IMR-90 (cell line): ENCODE measurements around the gene VAMP8. TPM values are rescaled to one million over a fixed set of nuclear protein-coding genes. Genes with fewer than 3 reads are reported as not detected.
A peak's percentile ranks its signal among the peaks of the same experiment; 100 is the strongest.

Experiments
- ATAC-seq: fragments of 200-7000 bp; cut with Tn5 transposase; 2 replicates; pipeline ENCODE4 v1.9.1; 2020; ENCODE audit warnings: low read depth, mild to moderate bottlenecking, moderate library complexity
- BruUV-seq: library from RNA; stranded (reverse); fragments of 400-500 nt; replicated peaks from 2 replicates; lab custom pipeline; 2021; lab: Mats Ljungman, UMichigan
- CTCF ChIA-PET: fragments of 300-600 bp; formaldehyde crosslinking; extraction: SDS; loops from one replicate; lab custom pipeline; 2021; ENCODE audit warnings: antibody characterized with exemption; lab: Yijun Ruan, JAX
- POLR2A ChIA-PET: fragments of 300-600 bp; sonication (Branson Sonifier 250); formaldehyde crosslinking; loops from one replicate; lab custom pipeline; 2022; ENCODE audit warnings: antibody characterized with exemption; ENCODE audit not compliant: unreplicated experiment; lab: Charles Lee
- DNase-seq: peaks from one replicate; pipeline ENCODE4 v3.0.0; 2013
- H2AFZ ChIP-seq: replicated peaks from 2 replicates; pipeline ENCODE3; 2013; ENCODE audit warnings: low read length, mild to moderate bottlenecking; ENCODE audit not compliant: poor library complexity
- H2AK5ac ChIP-seq: 2 replicates; pipeline ENCODE4 v1.6.1; 2013; ENCODE audit warnings: low read depth, low read length, inconsistent platforms
- H2AK9ac ChIP-seq: replicated peaks from 2 replicates; pipeline ENCODE3; 2013; ENCODE audit warnings: mild to moderate bottlenecking, low read depth, low read length, moderate library complexity; ENCODE audit not compliant: poor library complexity
- H2BK120ac ChIP-seq: 2 replicates; pipeline ENCODE4 v1.6.1; 2013; ENCODE audit warnings: low read depth, low read length, inconsistent platforms
- H2BK15ac ChIP-seq: 3 replicates; pipeline ENCODE4 v1.6.1; 2013; ENCODE audit warnings: low read depth, low read length, inconsistent platforms
- H2BK20ac ChIP-seq: 2 replicates; pipeline ENCODE4 v1.6.1; 2013; ENCODE audit warnings: low read depth, mild to moderate bottlenecking, inconsistent platforms, low read length, moderate library complexity
- H2BK5ac ChIP-seq: 2 replicates; pipeline ENCODE4 v1.6.1; 2013; ENCODE audit warnings: mild to moderate bottlenecking, low read depth, low read length, inconsistent platforms; ENCODE audit not compliant: poor library complexity, severe bottlenecking
- H3K14ac ChIP-seq: replicated peaks from 2 replicates; pipeline ENCODE4 v1.6.1; 2013; ENCODE audit warnings: low read depth, low read length, inconsistent platforms
- H3K18ac ChIP-seq: 2 replicates; pipeline ENCODE4 v1.6.1; 2013; ENCODE audit warnings: low read depth, low read length, control low read depth
- H3K23ac ChIP-seq: 2 replicates; pipeline ENCODE4 v1.6.1; 2013; ENCODE audit warnings: low read depth, low read length, inconsistent platforms
- H3K27ac ChIP-seq: 2 replicates; pipeline ENCODE4 v1.5.1; 2013; ENCODE audit warnings: mild to moderate bottlenecking, control low read depth, low read length; ENCODE audit not compliant: insufficient read depth
- H3K27me3 ChIP-seq: 2 replicates; pipeline ENCODE4 v1.6.1; 2013; ENCODE audit warnings: low read length; ENCODE audit not compliant: control insufficient read depth, insufficient read depth
- H3K36me3 ChIP-seq: 2 replicates; pipeline ENCODE4 v1.6.1; 2013; ENCODE audit warnings: low read length, mixed read lengths; ENCODE audit not compliant: control insufficient read depth, insufficient read depth
- H3K4ac ChIP-seq: 2 replicates; pipeline ENCODE4 v1.6.1; 2013; ENCODE audit warnings: low read depth, low read length, inconsistent platforms
- H3K4me1 ChIP-seq: 2 replicates; pipeline ENCODE4 v1.6.1; 2013; ENCODE audit warnings: low read length, mixed read lengths; ENCODE audit not compliant: control insufficient read depth, insufficient read depth
- H3K4me2 ChIP-seq: 2 replicates; pipeline ENCODE4 v1.6.1; 2013; ENCODE audit warnings: low read depth, mild to moderate bottlenecking, control low read depth, low read length, moderate library complexity
- H3K4me3 ChIP-seq: 2 replicates; pipeline ENCODE4 v1.5.1; 2013; ENCODE audit warnings: low read depth, mild to moderate bottlenecking, control low read depth, low read length, moderate library complexity; ENCODE audit not compliant: insufficient read depth
- H3K56ac ChIP-seq: 2 replicates; pipeline ENCODE4 v1.6.1; 2013; ENCODE audit warnings: low read length, inconsistent platforms; ENCODE audit not compliant: insufficient read depth; ENCODE audit errors: extremely low read depth
- H3K79me1 ChIP-seq, 2 experiments: 2 replicates each; pipeline ENCODE4 v1.6.1; 2013; ENCODE audit warnings: low read length in 2 of 2, inconsistent platforms in 1 of 2, low read depth in 1 of 2
- H3K9ac ChIP-seq: 2 replicates; pipeline ENCODE4 v1.6.1; 2013; ENCODE audit warnings: low read depth, low read length, control low read depth
- H3K9me1 ChIP-seq: 2 replicates; pipeline ENCODE4 v1.6.1; 2013; ENCODE audit warnings: low read length, inconsistent platforms; ENCODE audit not compliant: insufficient read depth
- H3K9me3 ChIP-seq: 2 replicates; pipeline ENCODE4 v1.6.1; 2013; ENCODE audit warnings: low read length; ENCODE audit not compliant: control insufficient read depth, insufficient read depth
- H4K20me1 ChIP-seq: 2 replicates; pipeline ENCODE4 v1.6.1; 2013; ENCODE audit warnings: low read length, inconsistent platforms; ENCODE audit not compliant: insufficient read depth
- H4K5ac ChIP-seq: 2 replicates; pipeline ENCODE4 v1.6.1; 2013; ENCODE audit warnings: mild to moderate bottlenecking, low read depth, low read length, control low read depth
- H4K8ac ChIP-seq, 2 experiments: 2 replicates each; pipeline ENCODE4 v1.6.1; 2013; ENCODE audit warnings: low read depth in 2 of 2, low read length in 2 of 2, control low read depth in 1 of 2, inconsistent platforms in 1 of 2
- H4K91ac ChIP-seq: 2 replicates; pipeline ENCODE4 v1.6.1; 2013; ENCODE audit warnings: low read depth, low read length, inconsistent platforms; ENCODE audit not compliant: insufficient read depth
- CEBPB ChIP-seq: IDR thresholded peaks from 2 replicates; pipeline ENCODE4 v1.6.1; 2012; ENCODE audit warnings: low read depth, low read length, improper control_type of control experiment
- POLR2A ChIP-seq: IDR thresholded peaks from 2 replicates; pipeline ENCODE4 v1.6.1; 2012; ENCODE audit warnings: mild to moderate bottlenecking, low read depth, low read length
- WGBS, 2 experiments: methylation state at CpG; one replicate each; pipeline versions ENCODE4 v1.1.5 to v1.1.7; 2013; ENCODE audit warnings: missing lambda C conversion rate in 2 of 2; ENCODE audit not compliant: insufficient read length in 1 of 2; ENCODE audit errors: extremely low coverage in 2 of 2; 5-methylcytosine and 5-hydroxymethylcytosine counted together
- dilution Hi-C: fragments of 300-500 bp; cut with HindIII; formaldehyde crosslinking; loops from one replicate; pipeline ENCODE4 v1.14.3; 2018; ENCODE audit warnings: low sequenced_read_pairs; ENCODE audit not compliant: unreplicated experiment
- in situ Hi-C: fragments of 300-500 bp; cut with MboI; formaldehyde crosslinking; loops from 3 replicates; pipeline ENCODE4 v1.14.3; 2019; ENCODE audit warnings: low sequenced_read_pairs, inconsistent platforms, mixed read lengths
- intact Hi-C: fragments of 100-400 bp; cut with micrococcal nuclease; formaldehyde crosslinking; loops from 2 replicates; pipeline ENCODE4 v1.10.0; 2022
- polyA plus RNA-seq, 3 experiments: library from polyadenylated mRNA; depleted of rRNA; stranded (reverse); fragments of >200 nt; gene quantifications; 2 replicates each; pipeline ENCODE4 v1.2.3, GENCODE V29; 2012; ENCODE audit warnings: low replicate concordance in 1 of 3
- total RNA-seq: library from RNA; depleted of rRNA; stranded (reverse); fragments of >200 nt; gene quantifications from 2 replicates; pipeline ENCODE4 v1.2.3, GENCODE V29; 2012

Gene VAMP8
- total and polyA plus RNA-seq, 2 of the 4 experiments (the other 2 are of a cell fraction): 0.90 to 1.9 TPM

DNA sequence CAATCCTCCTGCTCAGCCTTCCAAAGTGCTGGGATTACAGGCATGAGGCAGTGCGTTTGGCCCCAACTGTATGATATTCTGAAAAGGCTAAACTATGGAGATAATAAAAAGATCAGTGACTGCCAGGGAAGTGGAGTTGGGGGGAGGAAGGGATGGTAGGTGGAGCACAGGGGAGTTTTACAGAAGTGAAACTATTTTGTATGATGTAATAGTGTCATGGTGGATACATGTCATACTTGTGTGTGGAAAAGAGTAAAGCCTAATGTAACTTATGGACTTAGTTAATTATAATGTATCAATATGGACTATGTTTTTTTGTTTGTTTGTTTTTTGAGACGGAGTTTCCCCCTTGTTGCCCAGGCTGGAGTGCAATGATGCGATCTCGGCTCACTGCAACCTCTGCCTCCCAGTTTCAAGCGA is 13.2 kb upstream of the VAMP8 start:
- Histone ChIP-seq H3K56ac (no peak overlapping the region), H4K8ac (no peak overlapping the region), H2BK120ac (no peak overlapping the region), H3K79me1 (peaks cover 5 to 21% of the 10 kb centered on the region in 2 experiments), H3K9me1 (no peaks in the 10 kb centered on the region), H2BK5ac (no peak overlapping the region), H3K27ac (no peak overlapping the region), H3K18ac (no peak overlapping the region), H2BK15ac (no peak overlapping the region), H4K20me1 (no peaks in the 10 kb centered on the region), H3K9ac (no peak overlapping the region), H3K4me3 (no peak overlapping the region), H4K5ac (no peak overlapping the region), H3K9me3 (no peaks in the 10 kb centered on the region), H3K14ac (no peak overlapping the region), H3K27me3 (no peaks in the 10 kb centered on the region), H3K4ac (no peak overlapping the region), H3K36me3 (no peaks in the 10 kb centered on the region), H4K91ac (no peak overlapping the region), H2AFZ (no peak overlapping the region), H3K23ac (no peak overlapping the region), H2BK20ac (no peak overlapping the region), H3K4me1 (peaks cover 3% of the 10 kb centered on the region; the same call in 1 of the 2 replicates), H2AK5ac (no peak overlapping the region), H2AK9ac (no peak overlapping the region), H3K4me2 (no peak overlapping the region)
- TF ChIP-seq POLR2A (no peak), CEBPB (peak; percentile 12; the same call in 1 of the 2 replicates)
- in situ Hi-C loops: no loop called here
- POLR2A ChIA-PET: interaction anchor here (0.6 kb wide), 1 partner anchor 245 kb away, joined by 4 read pairs; no protein-coding TSS in a partner anchor
- WGBS, 2 experiments: no CpG with 5 or more reads among the region's 5 CpGs
- intact Hi-C loops: loop anchor here (5.0 kb wide), 1 partner anchor 38 kb away; the partner anchor contains the start of gene TMEM150A
- dilution Hi-C loops: no loop called here
- no peak for DNase-seq
- BruUV-seq: no TSS peak
- CTCF ChIA-PET: interaction anchor here (0.7 kb wide), 1 partner anchor 140 kb away, joined by 3 read pairs; no protein-coding TSS in a partner anchor
- no peak for ATAC-seq
